ENCODE results near the gene INSR.

The INSR gene

GRCh38 chr19:7293762-7294557 lies at the start of gene INSR:
Gene INSR, minus strand, starts transcription at chr19:7294414. Its CDS starts 523 bp downstream, at chr19:7293891.
- H3K4me3 ChIP-seq (ENCODE audit: low read depth, low read length), result peak within 1 kb of the TSS; percentile 57
- no peak for TF ChIP-seq CTCF (IDR thresholded peaks at IDR 0.05; ENCODE audit: low read depth, low read length)
- peak; percentile 89 for DNase-seq (ENCODE audit: low read depth, low spot score)
- in situ Hi-C loops (cut with HindIII; ENCODE audit: low sequenced_read_pairs), result no loop called here

- TF ChIP-seq CTCF (IDR thresholded peaks at IDR 0.05; ENCODE audit: low read depth, low read length), result no peak
- DNase-seq (ENCODE audit: low read depth, low spot score), result no peak
- no peak overlapping the region for H3K4me3 ChIP-seq (ENCODE audit: low read depth, low read length)
- in situ Hi-C loops (cut with HindIII; ENCODE audit: low sequenced_read_pairs), result no loop called here
Measured at GRCh38 chr19:7342143-7342542, 47.9 kb upstream of the INSR start.

- in situ Hi-C loops (cut with HindIII; ENCODE audit: low sequenced_read_pairs), result no loop called here
Measured at GRCh38 chr19:7340959-7341837, 47.0 kb upstream of the INSR start.

GRCh38 chr19:7337380-7338194 lies 43.4 kb upstream of the INSR start:
- no peak overlapping the region for H3K4me3 ChIP-seq (ENCODE audit: low read depth, low read length)
- in situ Hi-C loops (cut with HindIII; ENCODE audit: low sequenced_read_pairs), result no loop called here
- no peak for DNase-seq (ENCODE audit: low read depth, low spot score)
- TF ChIP-seq CTCF (IDR thresholded peaks at IDR 0.05; ENCODE audit: low read depth, low read length), result no peak

More at GRCh38 chr19:7340959-7341837, 47.0 kb upstream of the INSR start:
- H3K4me3 ChIP-seq (ENCODE audit: low read depth, low read length), result no peak overlapping the region
- peak; percentile 70 for DNase-seq (ENCODE audit: low read depth, low spot score)
- TF ChIP-seq CTCF (IDR thresholded peaks at IDR 0.05; ENCODE audit: low read depth, low read length), result peak; percentile 93

- H3K4me3 ChIP-seq (ENCODE audit: low read depth, low read length), result no peak overlapping the region
- TF ChIP-seq CTCF (IDR thresholded peaks at IDR 0.05; ENCODE audit: low read depth, low read length), result no peak
- no peak for DNase-seq (ENCODE audit: low read depth, low spot score)
- in situ Hi-C loops (cut with HindIII; ENCODE audit: low sequenced_read_pairs), result no loop called here
Measured at GRCh38 chr19:7336321-7336973, 42.2 kb upstream of the INSR start.
